Stimulated activated CD8-positive, alpha-beta memory T cell treated with anti-CD3 and anti-CD28 coated beads, Interleukin-2, amount 100 ng/mL, for 48 hours (primary cell): Measurements from ENCODE around the gene ADAMTS13.
"Not testable (repeated sequence)": the region's sequence is repeated elsewhere in the genome, so short reads cannot be mapped to it uniquely, and the experiment has no call there.

Experiments used
- DNase-seq, 2 donors: peaks; one replicate each; pipeline ENCODE4 v3.0.0-alpha.2; 2020; ENCODE audit warnings: low read depth in 2 of 2

The ADAMTS13 gene

DNA sequence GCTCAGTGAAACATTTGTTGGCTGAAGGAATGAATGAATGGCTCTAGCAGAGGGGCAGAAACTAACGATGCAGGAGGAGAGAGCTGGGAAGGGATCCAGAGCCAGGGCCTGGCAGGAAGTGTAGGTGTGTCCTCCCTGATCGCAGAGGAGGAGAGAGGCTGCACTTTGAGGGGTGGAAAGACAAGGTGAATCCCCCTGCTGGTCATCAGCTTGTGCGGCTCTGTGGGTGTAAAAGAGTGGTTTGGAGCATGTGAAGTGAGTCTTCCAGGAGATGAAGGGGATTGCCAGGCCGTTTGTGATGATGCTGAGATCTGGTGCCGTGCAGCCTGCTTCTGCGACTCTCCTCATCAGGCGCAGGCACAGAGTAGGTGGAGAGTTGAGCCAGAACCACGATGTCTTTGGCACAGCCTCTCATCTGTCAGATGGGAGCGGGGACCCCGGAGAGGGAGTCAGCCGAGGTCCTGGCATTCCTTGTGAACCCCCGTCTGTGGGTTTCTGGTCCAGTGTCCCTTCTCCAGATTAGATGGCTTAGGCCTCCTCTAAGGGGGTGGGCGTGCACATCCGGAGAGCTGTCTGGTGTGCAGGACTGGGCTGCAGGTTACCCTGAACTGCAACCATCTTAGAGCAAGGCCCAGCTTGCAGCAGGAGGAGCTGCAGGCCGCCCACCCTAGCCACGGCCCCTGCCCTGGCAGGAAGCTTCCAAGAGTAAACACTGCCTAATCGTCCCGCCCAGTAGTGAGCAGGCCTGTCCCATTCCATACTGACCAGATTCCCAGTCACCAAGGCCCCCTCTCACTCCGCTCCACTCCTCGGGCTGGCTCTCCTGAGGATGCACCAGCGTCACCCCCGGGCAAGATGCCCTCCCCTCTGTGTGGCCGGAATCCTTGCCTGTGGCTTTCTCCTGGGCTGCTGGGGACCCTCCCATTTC lies at the start of gene ADAMTS13:
ADAMTS13 (plus strand) TSS at position 753 of the 928 bp plus-strand sequence; CDS start at position 830, 77 bp downstream.
- peak; percentile 38 to 45 for DNase-seq

DNA sequence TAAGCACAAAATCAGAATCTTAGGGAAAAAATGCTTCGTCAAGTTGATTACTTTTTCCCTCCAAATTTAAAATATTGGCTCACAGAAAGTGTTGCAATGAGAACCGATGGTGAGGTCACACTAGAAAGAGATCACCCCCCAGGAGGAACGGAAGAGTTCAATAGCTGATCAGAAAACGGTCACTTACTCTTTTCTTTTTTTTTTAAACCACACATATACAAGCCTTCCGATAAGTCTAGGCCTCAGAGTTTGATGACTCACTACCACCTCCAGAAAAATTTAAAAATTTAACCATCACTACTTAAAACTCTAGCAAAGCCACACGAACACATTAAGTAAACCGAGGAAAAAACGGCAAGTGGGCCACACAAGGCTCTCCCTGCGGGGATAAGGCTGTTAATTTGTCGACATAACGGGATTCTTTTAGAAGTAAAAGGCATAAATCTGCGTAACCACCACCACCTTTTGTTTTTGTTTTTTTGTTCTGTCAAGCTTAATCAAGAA lies 47.5 kb upstream of the ADAMTS13 start:
- no peak for DNase-seq

DNA sequence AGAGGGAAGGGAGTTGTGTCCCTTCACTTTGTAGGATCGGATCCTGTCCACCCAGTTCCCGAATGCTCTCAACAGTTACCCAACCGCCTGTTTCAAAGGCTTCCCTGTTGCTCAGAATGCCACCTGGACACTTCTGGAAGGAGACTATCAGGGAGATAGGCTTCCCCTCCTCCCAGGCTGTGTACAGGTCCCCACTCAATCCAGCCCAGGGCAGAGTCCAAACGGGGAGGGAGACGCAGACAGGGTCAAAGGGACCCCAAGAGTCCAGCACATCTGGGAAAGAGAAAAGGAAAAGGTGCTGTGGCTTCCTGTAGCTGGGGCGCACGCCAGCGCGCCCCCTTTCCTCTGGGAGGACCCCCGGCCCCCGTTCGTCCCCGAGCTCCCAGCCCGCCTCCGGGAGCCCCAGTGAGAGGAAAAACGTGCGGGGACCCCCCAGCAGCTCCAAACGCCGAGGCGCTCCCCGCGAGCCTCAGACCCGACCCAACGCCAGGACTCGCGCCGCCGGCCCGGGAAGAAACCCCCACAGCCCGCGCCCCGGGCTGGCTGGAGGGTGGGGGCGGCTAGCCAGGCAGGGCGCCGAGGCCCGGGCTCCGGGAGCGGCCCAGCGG lies 46.9 kb upstream of the ADAMTS13 start:
- DNase-seq = no peak

DNA sequence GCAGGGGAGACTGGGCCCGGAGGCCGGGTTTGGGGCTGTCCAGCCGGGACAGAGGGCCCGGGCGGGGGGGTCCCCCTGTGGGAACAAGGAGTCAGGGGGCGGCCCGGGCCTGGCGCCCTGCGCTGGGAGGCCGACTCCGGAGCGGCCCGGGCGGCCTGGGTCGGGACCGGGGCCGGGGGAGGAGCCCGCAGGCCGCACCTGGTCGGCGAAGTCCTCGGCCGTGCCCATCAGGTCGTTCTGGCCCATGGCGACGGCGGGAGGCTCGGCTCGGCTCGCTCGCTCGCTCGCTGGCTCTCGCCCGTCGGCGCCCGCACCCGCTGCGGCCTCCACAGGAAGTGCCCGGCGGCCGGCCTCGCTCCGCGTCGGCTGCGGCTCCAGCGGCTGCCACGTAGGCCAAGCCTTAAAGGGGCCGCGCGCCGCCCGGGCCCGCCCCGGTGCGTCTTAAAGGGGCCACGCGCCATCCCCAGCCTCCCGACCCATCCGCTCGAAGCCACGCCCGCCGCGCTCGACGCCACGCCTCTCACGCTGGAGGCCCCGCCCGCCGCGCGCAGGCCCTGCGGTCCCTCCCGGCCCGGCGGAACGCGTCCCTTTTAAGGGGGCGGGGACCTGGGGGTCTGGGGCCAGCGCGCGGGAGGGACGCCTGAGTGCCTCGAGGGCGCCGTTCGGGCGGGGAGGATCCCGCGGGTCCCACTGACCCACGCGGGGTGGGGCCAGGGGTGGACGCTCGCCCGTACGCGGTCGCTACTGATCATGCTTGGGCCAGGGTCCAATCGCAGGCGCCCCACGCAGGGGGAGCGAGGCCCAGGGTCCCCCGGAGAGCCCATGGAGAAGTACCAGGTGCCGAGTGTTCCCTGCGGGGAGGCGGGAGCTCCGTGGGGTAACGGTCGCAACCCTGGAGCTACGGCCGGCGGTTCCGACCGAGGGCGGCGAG lies 46.2 kb upstream of the ADAMTS13 start, which contains the start of the genes STKLD1 and SURF4:
STKLD1 (plus strand) TSS at position 643 of the 931 bp plus-strand sequence; CDS start at position 751, 108 bp downstream.
SURF4 (minus strand) TSS at position 337 of the 931 bp plus-strand sequence; CDS start at position 246, 91 bp downstream.
- DNase-seq = peak; percentile 95 to 96

DNA sequence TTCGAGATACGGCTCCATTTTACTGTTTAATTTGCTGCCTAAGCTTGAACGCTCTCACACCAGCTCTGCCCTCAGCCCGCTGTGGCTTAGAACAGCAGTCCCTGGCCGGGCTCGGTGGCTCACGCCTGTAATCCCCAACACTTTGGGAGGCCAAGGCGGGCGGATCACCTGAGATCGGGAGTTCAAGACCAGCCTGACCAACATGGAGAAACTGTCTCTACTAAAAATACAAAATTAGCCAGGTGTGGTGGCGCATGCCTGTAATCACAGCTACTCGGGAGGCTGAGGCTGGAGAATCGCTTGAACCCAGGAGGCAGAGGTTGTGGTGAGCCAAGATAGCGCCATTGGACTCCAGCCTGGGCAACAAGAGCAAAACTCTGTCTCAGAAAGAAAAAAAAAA lies 44.9 kb upstream of the ADAMTS13 start:
- DNase-seq = not testable (repeated sequence)

DNA sequence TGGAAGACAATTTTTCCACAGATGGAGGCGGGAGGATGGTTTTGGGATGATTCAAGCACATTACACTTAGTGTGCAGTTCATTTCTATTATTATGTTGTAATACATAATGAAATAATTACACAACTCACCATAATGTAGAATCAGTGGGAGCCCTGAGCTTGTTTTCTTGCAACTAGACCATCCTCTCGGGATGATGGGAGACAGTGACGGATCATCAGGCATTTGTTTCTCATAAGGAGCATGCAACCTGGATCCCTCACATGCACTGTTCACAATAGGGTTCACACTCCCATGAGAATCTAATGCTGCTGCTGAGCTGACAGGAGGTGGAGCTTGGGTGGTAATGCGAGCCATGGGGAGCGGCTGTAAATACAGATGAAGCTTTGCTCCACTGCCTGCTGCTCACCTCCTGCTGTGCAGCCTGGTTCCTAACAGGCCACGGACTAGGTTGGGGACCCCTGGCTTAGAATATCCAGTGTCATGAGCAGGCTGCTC lies 44.4 kb upstream of the ADAMTS13 start:
- DNase-seq = no peak

DNA sequence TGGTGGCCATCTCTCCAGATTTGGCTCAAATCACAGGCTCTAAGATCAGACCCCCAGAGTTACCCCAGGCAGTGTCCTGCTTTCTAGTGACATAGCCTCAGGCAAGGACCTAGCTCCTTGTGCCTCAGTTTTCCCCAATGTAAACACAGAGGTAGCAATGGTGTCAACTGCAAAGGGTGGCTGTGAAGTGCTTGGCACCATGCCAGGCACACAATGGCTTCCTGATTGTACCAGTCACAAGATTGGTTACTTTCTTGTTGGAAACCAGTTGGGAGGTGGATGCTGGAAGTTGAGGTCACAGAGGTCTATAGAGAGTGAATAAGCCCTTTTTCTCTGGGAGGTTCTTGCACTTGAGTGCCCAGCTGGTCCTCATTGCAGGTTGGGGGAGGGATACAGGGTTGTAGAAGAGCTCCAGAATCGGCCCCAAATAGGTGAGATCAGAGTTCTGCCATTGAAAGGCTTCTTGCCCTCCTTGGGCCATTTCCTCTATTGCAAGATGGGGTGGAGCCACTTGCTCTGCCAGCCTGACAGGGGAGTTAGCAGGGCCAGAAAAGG lies 43.7 kb upstream of the ADAMTS13 start:
- DNase-seq = no peak

DNA sequence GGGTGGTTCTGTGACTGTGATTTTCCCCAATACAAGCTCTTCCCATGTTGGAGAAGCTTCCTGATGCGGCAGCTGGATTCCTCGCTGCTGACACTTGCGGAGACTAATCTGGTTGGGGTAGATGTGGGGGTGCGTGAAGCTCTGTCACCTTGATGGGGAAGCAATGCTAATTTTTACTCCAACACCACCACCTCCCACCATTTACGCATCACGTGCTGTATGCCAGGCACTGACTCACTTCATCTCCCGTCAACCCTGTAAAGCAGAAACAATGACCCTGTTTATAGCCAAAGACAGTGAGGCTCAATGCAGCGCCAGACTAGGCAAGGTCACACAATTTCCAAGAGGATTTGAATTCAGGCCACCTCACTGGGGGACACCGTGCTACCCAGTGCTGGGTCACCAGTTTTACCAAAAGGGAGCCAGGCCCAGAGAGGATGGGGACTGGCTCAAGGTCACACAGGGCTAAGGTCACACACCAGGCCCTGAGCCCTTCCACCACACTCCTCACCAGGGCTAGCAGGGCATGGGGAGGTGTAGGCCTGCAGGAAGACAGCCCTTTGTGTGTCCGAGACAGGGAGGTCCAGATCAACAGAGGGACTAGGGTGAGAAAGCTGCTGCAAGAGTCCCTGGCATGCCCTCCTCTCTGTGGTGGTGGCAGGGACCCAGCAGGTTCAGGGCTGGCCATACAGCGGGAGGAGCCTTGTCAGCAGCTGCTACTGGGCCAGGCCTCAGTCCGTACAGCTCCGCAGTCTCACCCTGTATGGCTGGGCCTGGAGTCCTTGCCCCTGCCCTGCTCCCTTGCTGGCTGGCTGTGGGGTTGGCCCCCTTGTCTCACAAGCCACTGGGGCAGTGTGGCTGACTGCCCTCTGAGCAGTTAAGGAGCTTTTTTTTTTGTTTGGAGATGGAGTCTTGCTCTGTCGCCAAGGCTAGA lies 42.7 kb upstream of the ADAMTS13 start:
- DNase-seq = no peak

DNA sequence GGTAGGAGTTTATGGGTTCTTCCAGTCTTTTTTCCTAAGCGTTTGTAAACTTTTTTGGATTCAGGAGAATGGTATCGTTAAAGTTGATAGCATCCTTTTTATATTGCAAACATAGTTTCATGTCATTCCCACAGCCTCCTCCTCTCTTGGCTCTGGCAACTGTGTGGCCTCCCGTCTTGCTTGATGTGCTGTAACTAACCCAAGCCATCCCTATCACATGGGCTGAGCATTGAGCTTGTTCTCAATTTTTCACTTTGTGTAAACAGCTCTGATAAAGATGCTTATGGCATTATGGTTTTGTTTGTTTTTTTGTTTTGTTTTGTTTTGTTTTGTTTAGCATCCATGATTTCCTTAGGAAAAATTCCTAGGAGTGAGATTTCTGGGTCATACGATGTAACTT lies 41.4 kb upstream of the ADAMTS13 start:
- no peak for DNase-seq

DNA sequence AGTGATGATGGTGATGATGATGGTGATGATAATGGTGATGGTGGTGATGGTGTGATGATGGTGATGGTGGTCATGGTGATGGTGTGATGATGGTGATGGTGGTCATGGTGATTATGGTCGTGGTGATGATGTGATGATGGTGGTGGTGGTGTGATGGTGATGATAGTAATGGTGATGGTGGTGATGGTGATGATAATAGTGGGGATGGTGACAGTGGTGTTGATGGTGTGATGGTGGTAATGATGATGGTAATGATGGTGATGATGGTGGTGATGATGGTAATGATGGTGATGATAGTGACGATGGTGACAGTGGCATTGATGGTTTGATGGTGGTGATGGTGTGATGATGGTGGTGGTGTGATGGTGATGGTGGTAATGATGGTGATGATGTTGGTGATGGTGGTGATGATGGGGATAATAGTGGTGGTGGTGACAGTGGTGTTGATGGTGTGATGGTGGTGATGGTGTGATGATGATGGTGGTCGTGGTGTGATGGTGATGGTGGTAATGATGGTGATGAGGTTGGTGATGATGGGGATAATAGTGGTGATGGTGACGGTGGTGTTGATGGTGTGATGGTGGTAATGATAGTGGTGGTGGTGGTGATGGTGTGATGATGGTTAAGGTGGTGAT lies 39.5 kb upstream of the ADAMTS13 start:
- DNase-seq = no peak

DNA sequence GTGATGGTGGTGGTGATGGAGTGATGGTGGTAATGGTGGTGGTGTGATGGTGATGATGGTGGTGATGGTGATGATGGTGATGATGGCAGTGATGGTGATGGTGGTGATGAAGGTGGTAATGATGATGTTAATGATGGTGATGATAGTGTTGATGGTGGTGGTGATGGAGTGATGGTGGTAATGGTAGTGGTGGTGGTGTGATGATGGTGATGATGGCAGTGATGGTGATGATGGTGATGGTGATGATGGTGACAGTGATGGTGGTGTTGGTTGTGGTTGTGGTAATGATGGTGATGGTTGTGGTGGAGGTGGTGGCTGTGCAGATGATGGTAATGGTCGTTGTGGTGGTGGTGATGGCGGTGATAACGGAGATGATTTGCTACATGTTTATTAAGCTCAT lies 38.7 kb upstream of the ADAMTS13 start:
- no peak for DNase-seq

DNA sequence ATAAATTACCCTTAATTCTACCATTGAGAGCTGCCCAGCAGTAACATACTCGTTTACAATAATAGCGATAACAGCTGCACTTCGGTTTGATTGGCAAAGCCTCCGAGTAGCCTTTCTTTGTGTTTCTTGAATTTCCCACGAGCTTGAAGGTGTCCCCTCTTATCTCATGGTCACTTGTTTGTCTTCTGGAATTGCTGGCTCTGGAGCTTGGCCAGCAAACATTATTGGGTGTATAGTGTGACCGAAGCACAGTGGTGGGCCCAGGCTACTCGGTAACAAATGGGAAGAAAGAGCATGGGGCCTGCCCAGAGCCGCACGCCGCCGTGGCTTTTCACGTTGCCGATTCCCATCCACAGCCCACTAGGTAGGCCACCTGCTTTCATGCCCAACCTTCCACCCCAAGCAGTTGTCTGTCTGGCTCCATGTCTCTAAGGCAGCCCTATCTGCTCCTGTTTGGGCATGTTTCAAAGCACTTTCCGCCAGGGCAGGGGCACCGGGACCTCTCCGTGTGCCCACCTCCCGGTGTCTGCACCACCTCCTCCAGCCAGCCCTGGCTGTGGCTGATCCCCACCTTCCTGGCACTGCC lies 37.3 kb upstream of the ADAMTS13 start:
- no peak for DNase-seq

DNA sequence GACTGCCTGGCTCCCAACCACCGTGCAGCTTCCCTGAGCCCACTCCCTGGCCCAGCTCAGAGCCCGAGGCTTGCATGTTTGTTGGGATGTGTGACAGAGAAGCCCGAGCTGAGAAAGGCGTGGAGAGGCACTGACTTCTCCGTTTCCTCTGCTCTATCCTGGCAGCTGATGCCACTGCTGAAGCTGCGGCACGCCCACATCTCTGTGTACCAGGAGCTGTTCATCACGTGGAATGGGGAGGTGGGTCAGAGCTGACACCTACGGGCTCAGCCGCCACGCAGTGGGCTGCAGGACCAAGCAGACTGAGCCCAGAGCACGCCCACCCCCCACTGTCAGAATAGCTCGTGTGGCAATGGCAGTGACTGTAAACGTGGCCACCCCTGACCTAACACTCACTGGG lies 36.7 kb upstream of the ADAMTS13 start:
- DNase-seq = no peak

DNA sequence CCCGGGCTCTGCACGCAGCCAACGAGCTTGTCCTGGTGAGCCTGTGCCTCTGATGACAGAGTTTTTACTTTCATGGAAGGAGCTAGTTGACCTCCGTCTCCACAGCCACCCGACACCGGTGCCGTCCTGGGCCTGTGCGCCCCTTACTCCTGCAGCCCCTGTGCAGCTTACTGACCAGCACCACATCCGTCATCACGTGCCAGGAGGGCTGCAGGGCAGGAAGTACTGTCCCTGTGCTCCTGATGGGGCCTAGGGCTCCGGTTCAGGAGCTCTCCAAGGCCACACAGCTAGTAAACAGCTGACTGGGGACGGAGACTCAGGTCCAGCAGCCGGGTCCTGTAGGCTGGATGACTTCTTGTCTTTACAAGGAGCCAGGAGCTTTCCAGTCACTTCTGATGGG lies 35.8 kb upstream of the ADAMTS13 start:
- no peak for DNase-seq

DNA sequence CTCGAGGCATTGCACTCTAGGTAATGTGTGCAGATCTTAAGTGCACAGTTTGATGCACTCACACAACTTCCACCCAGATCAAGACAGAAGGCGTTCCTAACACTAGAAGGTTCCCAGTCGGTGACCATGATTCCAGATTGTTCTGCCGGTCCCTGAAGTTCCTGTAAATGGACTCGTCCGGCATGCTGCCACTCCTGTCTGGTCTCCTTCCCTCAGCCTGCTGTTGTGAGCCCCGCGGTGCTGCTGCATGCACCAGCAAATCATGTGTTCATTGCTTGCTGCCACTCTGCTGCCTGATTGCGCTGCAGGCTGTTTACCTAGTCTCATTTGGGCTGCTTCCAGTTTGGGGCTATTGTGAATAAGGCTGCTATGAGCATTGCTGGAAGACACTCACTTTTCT lies 34.5 kb upstream of the ADAMTS13 start:
- no peak for DNase-seq

DNA sequence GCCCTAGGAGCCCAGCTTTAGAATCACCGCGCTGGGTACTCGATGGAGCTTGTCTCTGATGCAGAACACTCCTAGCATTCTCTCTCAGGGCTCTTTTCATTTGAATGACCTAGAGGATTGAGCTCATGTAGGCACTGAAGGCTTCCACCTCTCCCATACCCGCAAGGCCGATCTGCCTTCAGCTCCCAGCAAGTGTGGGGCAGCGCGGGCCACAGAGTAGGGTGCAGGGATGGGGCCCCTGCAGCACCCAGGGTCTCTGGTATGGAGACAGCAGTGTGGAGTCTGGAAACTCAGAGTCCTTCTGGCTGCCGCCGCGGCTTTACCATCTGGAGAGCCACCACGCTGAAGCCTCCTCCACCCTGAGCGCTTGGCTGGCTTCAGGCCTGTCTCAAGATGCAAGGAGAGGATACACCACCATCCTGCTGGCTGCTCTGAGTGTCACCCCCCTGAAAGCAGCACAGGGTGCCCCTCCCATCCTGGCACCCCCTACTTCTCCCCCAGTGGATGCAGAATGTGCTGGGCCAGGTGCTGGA lies 33.1 kb upstream of the ADAMTS13 start:
- no peak for DNase-seq

DNA sequence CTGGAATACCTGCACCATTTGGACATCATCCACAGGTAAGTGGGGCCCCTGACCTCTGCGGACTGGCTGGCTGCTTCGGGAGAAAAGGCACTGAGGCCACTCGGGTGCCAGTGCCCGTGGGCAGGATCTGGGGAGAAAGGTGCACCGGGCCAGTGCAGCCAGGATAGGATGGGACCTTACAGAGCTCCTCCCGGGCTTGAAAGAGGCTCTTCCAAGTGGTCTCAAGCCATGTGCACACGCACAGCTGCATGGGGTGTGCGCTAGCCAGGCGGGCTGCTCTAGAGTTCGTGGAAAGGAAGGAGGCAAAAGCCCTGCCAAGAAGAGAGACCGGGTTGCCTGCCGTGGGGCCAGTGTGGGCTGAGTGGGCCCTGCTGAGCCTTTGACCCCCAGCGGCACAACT lies 32.6 kb upstream of the ADAMTS13 start:
- DNase-seq = no peak

DNA sequence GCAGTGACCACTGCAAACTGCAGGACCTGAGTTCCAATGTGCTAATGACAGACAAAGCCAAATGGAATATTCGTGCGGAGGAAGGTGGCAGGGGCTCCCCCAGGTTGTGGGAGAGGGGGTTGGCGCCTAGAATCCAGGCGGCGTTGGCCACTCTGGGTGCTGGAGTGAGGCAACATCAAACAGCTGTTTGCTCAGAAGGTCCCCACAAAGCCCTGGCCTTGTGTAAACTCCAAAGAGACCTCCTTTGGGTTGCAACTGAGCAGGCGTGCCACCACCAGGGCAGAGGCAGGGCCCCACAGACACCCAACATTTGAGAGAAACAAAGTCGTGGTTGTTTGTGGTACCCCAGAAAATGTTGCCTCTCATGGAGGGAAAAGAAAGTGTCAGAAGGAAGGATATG lies 31.5 kb upstream of the ADAMTS13 start:
- DNase-seq = no peak

DNA sequence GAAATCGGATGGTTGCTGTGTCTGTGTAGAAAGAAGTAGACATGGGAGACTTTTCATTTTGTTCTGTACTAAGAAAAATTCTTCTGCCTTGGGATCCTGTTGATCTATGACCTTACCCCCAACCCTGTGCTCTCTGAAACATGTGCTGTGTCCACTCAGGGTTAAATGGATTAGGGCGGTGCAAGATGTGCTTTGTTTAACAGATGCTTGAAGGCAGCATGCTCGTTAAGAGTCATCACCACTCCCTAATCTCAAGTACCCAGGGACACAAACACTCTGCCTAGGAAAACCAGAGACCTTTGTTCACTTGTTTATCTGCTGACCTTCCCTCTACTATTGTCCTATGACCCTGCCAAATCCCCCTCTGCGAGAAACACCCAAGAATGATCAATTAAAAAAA lies 30.7 kb upstream of the ADAMTS13 start:
- not testable (repeated sequence) for DNase-seq
